ENCODE measurements around the gene CEACAM20.
"Not testable (repeated sequence)": the region's sequence is repeated elsewhere in the genome, so short reads cannot be mapped to it uniquely, and the experiment has no call there.

The CEACAM20 gene

DNA sequence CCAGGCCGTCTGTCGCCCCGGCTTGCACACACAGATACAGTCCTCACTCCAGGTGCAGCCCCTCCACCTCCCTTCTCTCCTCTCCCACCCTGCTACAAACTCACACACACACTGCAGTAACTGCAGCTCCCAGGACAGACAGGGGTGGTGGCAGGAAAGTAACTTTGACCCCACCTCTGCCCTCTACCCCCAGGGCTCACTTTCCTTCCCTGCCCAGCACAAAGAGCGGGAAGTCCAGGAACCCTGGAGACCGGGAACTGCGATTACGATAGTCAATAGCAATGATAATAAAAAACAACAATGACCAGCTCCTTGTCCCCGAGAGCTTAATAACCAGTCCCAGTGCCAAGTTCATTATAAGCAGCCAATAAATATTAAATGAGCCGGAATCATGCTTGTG is at the start of gene CEACAM20:
TSS of gene CEACAM20 (minus strand) at position 140 of the 400 bp plus-strand sequence. CDS start 166 bp downstream, outside the sequence.
- DNase-seq, result no peak

DNA sequence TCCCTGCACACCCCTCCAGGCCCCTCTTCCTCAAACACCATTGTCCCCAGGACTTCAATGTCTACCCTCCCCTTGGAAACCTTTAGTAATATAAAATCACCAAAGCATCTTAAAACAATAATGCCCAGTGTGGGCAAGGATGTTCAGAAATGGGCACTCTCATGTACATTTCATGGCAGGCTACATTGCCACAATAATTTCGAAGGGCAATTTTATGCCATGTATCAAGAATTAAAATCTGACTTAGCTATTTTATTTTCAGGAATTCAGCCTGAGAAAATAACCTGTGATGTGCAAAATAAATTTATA is 48.0 kb upstream of the CEACAM20 start:
- DNase-seq, result no peak

GRCh38 chr19:44576843-44577565 is 47.5 kb upstream of the CEACAM20 start:
- peak; percentile 34 for DNase-seq

DNA sequence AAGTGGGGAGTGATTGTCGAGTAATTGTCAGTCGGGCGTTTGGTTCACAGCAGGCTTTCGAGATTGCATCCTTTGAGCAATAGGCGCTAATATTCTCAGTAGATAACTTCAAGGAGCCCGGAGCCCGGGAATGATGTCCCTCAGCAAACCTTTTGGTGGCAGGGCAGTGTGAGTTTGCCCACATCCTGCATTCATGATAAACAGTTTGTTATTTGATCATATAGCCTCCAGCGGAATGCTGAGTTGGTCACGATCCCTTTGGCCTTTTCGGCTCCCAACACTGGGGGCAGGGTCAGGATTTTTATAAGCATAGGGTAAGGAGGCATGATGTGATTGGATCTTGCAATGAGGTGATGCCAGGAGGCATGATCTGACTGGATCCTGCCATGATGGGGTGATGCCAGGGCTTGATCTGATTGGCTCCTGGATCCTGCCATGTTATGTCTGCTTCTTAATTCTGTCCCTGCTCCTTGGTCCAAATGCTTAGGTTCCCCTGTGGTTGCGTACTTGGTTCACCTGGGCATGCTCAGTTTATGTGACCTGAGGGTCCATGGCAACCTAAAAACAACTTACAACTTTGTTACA is 45.7 kb upstream of the CEACAM20 start:
- no peak for DNase-seq

- no peak for DNase-seq
Measured at GRCh38 chr19:44574186-44574950, 44.9 kb upstream of the CEACAM20 start.

DNA sequence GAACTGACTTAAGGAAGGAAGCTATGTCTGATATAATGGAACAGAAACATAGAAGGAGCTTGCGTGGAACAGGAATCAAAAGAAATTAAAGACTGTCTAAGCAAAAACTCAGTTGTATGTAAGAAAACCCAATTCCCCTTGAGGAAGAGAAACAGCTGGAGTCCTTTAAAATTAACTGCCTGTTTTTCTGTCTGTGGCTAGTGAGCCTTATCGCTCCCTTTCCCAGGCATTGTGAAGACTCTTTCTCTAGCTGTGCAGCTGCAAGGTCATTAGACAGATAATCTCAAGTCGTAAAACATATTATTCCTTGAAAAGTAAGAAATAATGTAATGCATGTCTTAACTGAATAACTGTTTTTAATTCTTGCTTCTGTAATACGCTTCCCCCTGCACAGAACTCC is 44.2 kb upstream of the CEACAM20 start:
- DNase-seq, result no peak

DNA sequence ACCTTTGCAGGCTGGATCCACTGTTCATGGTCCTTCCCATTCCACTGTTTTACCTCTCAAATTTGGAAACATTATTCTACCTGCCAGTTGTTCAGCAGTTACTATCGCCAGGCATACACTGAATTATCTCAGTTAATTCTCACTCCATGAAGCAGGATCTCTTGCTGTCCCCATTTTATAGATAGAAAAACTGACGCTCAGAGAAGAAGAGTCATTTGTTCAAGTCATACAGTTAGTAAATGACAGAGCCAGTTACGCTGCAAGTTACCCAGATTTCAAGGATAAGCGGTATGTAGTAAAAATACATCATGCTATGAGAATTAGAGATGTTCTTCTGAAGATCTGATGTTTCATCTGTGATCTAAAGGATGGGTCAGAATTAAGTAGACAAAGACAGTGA is 43.7 kb upstream of the CEACAM20 start:
- no peak for DNase-seq

DNA sequence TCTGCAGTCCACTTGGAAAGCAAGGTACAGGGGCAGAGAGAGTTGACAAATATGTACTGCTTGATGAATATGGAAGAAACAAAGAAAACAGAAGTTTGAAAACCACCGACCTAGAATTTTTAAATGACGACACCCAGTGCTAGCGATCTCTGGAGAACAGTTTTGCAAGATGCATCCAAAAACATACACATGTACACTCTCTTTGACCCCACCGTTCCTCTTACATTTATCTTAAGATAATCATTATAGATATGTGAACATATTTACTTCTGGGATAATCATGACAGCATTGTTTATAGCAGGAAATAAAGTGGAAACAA is 43.1 kb upstream of the CEACAM20 start:
- DNase-seq, result no peak

GRCh38 chr19:44571830-44572580 is 42.5 kb upstream of the CEACAM20 start:
- DNase-seq, result no peak

DNA sequence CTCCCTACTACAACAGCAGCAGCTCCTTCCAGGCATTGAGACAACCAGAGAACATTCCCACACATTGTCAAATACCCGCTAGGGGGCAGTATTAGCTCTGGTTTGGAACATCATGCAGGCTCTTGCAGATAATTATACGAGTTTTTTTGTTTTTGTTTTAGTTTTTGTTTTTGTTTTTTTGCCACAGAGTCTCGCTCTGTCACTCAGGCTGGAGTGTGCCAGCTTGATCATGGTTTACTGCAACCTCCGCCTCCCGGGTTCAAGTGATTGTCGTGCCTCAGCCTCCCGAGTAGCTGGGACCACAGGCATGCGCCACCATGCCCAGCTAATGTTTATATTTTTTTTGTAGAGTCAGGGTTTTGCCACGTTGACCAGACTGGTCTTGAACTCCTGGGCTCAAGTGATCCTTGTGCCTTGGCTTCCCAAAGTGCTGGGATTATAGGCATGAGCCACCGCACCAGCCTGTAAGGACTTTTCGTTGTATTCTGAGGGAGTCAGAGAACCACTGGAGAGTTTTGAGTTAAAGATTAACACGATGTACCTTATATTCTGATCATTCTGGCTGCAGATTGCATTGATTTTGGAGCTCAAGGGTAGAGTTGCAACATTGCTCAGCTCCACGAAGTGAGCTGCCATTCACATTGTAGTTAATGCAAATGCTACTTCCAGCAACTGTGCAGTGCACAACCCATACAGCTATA is 41.7 kb upstream of the CEACAM20 start:
- DNase-seq, result peak; percentile 78

DNA sequence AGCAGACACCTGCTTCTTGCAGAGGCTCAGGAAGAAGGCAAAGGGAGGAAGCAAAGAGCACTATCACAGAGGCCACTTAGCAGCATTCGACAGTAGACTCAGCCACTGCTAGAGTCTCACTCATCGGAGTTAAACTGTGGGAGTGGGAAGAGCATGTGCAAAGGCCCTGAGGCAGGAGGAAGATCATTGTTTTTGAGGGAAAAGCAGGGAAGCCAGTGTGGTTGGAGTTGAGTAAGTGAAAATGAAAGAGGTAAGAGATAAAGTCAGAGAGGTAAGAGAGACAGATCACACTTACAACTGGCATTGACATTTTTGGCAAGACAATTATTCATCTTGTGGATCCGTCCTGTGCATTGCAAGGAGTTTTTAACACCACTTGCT is 41.1 kb upstream of the CEACAM20 start:
- DNase-seq, result no peak

- no peak for DNase-seq
Measured at GRCh38 chr19:44567745-44568144, 38.3 kb upstream of the CEACAM20 start.

DNA sequence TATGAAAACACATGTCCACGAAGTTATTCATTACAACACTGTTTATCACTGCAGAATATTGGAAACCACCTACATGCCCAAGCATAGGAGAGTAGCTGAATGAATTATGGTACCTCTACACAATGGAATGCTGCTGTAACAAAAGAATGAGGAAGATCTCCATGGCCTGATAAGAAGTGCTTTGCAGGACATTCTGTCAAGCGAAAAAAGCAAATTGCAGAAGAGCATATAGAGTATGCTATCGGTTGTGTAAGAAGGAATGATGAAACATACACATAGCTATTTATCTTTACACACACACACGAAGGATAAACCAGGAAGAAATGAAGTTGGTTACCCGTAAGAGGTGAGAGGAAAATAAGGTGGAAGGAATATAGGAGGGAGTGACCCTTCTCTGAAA is 37.5 kb upstream of the CEACAM20 start:
- DNase-seq, result no peak

DNA sequence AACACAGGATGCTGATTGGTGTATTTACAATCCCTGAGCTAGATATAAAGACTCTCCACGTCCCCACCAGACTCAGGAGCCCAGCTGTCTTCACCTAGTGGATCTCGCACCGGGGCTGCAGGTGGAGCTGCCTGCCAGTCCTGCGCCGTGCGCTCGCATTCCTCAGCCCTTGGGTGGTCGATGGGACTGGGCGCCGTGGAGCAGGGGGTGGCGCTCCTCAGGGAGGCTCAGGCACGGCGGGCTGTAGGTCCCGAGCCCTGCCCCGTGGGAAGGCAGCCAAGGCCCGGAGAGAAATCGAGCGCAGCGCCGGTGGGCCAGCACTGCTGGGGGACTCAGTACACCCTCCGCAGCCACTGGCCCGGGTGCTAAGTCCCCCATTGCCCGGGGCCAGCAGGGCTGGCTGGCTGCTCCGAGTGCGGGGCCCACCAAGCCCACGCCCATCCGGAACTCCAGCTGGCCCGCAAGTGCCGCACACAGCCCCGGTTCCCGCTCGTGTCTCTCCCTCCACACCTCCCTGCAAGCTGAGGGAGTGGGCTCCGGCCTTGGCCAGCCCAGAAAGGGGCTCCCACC is 33.7 kb upstream of the CEACAM20 start:
- not testable (repeated sequence) for DNase-seq

DNA sequence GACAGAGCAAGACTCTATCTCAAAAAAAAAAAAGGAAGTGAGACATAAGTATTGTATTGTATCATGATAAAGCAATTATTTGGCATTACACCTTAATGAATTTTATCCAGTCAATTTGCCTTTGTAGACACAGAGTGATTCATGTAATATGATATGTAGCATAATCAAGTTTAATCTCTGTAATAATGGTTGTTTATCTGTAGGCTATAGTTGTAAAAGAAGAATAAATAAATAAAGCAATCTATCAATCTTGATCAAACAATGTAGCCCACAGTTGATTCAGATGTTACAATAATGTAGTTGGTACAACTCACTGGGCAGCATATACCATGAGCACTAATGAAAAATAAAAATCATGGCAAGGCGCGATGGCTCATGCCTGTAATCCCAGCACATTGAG is 28.5 kb upstream of the CEACAM20 start:
- DNase-seq, result no peak

DNA sequence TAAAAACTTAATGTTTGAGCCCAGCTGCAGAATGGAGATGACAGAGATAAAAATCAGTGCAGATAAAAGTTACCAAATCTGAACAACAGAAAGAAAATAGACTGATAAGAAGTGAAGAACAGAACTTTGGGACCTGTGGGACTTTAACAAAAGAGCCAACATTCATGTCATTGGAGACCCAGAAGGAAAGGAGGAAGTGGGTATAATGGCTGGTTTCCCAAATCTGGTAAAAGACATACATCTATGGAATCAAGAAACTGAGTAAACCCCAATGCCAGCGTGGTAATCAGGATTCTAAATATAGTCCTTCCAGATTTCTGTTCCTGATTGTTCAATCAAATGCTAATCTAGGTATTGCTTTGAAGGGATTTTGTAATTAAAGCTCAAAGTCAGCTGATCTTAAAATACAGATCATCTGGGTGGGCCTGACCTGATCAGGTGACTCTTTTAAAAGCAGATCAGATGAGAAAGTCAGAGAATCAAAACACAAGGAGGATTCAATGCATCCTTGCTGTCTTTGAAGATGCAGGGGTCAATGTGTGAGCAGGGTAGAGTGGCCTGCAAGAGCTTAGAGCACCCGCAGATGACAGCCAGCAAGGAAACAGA is 25.3 kb upstream of the CEACAM20 start:
- no peak for DNase-seq

GRCh38 chr19:44553478-44554171 is 24.1 kb upstream of the CEACAM20 start:
- no peak for DNase-seq

- DNase-seq, result no peak
Measured at GRCh38 chr19:44552324-44552723, 22.8 kb upstream of the CEACAM20 start.

DNA sequence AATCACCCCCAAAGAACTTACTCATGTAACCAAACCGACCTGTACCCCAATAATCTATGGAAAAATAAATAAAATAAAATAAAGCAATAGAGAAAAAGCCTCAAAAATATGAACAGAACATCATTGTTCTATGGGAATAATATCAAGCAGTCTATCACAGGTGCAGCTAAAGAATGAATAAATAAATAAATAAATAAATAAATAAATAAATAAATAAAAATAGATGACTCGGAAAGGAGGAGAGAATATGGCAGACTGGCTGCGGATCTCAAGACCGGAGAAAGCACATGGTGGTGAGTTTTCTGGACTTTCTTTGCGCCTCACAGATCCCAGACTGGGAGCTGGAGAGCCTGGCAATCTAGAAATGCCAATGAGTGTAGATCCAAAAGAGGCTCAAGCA is 22.4 kb upstream of the CEACAM20 start:
- DNase-seq, result no peak

GRCh38 chr19:44550976-44551375 is 21.5 kb upstream of the CEACAM20 start:
- not testable (repeated sequence) for DNase-seq

GRCh38 chr19:44549507-44549906 is 20.0 kb upstream of the CEACAM20 start:
- DNase-seq, result no peak

- peak; percentile 72 for DNase-seq
Measured at GRCh38 chr19:44548736-44549135, 19.3 kb upstream of the CEACAM20 start.
